ENCODE results near the gene HDAC4. TPM values are rescaled to one million over a fixed set of nuclear protein-coding genes. Genes with fewer than 3 reads are reported as not detected.
A peak's percentile ranks its signal among the peaks of the same experiment; 100 is the strongest.

Gene HDAC4
- total and polyA plus RNA-seq, 2 experiments from 2014 or later: 9.3 to 10.8 TPM

GRCh38 chr2:239285071-239285931, 115.5 kb downstream of the HDAC4 start:
- H3K36me3 ChIP-seq (replicated peaks; ENCODE audit: insufficient read depth, low read depth): no peaks in the 10 kb centered on the region
- TF ChIP-seq CTCF (IDR thresholded peaks at IDR 0.05; ENCODE audit: poor library complexity): no peak
- TF ChIP-seq EZH2 (IDR thresholded peaks at IDR 0.05; ENCODE audit: borderline replicate concordance): no peak
- no peak for TF ChIP-seq EZH2phosphoT487 (IDR thresholded peaks at IDR 0.05; ENCODE audit: low read depth, severe bottlenecking, unreplicated experiment)
- peak overlapping the region; percentile 46 for H3K4me2 ChIP-seq
- WGBS (ENCODE audit: low lambda C conversion rate, missing lambda C conversion rate): 70% methylated on average over 21 of the region's 26 CpGs
- no peaks in the 10 kb centered on the region for H3K9me3 ChIP-seq (ENCODE audit: low read depth)
- H3K4me1 ChIP-seq (ENCODE audit: insufficient read depth): peaks cover 44% of the 10 kb centered on the region
- H4K20me1 ChIP-seq (ENCODE audit: insufficient read depth, poor library complexity, severe bottlenecking): no peaks in the 10 kb centered on the region
- H3K79me2 ChIP-seq: peaks cover 64% of the 10 kb centered on the region
- no peak for DNase-seq (ENCODE audit: low spot score)
- H3K27me3 ChIP-seq: no peaks in the 10 kb centered on the region
- H3K4me3 ChIP-seq: no peak overlapping the region
- H3K9me2 ChIP-seq (replicated peaks; ENCODE audit: insufficient read depth): no peaks in the 10 kb centered on the region
- H3K27ac ChIP-seq: peak overlapping the region; percentile 51
- H2AFZ ChIP-seq: no peak overlapping the region

GRCh38 chr2:239283961-239284795, 116.6 kb downstream of the HDAC4 start:
- peaks cover 38% of the 10 kb centered on the region for H3K4me1 ChIP-seq (ENCODE audit: insufficient read depth)
- no peaks in the 10 kb centered on the region for H3K9me2 ChIP-seq (replicated peaks; ENCODE audit: insufficient read depth)
- no peaks in the 10 kb centered on the region for H3K27me3 ChIP-seq
- 92% methylated on average over 27 of the region's 31 CpGs for WGBS (ENCODE audit: low lambda C conversion rate, missing lambda C conversion rate)
- TF ChIP-seq CTCF (IDR thresholded peaks at IDR 0.05; ENCODE audit: poor library complexity) (no peak), EZH2phosphoT487 (IDR thresholded peaks at IDR 0.05; ENCODE audit: low read depth, severe bottlenecking, unreplicated experiment) (no peak), EZH2 (IDR thresholded peaks at IDR 0.05; ENCODE audit: borderline replicate concordance) (no peak)
- no peaks in the 10 kb centered on the region for H4K20me1 ChIP-seq (ENCODE audit: insufficient read depth, poor library complexity, severe bottlenecking)
- H3K4me2 ChIP-seq: no peak overlapping the region
- H3K79me2 ChIP-seq: peaks cover 56% of the 10 kb centered on the region
- no peak overlapping the region for H3K27ac ChIP-seq
- no peak for DNase-seq (ENCODE audit: low spot score)
- no peak overlapping the region for H2AFZ ChIP-seq
- no peaks in the 10 kb centered on the region for H3K9me3 ChIP-seq (ENCODE audit: low read depth)
- H3K4me3 ChIP-seq: no peak overlapping the region
- H3K36me3 ChIP-seq (replicated peaks; ENCODE audit: insufficient read depth, low read depth): no peaks in the 10 kb centered on the region

GRCh38 chr2:239283288-239283945, 117.4 kb downstream of the HDAC4 start:
- H3K9me3 ChIP-seq (ENCODE audit: low read depth): no peaks in the 10 kb centered on the region
- no peak overlapping the region for H3K4me3 ChIP-seq
- no peaks in the 10 kb centered on the region for H4K20me1 ChIP-seq (ENCODE audit: insufficient read depth, poor library complexity, severe bottlenecking)
- peaks cover 59% of the 10 kb centered on the region for H3K79me2 ChIP-seq
- no peak overlapping the region for H2AFZ ChIP-seq
- no peaks in the 10 kb centered on the region for H3K9me2 ChIP-seq (replicated peaks; ENCODE audit: insufficient read depth)
- no peak overlapping the region for H3K4me2 ChIP-seq
- no peaks in the 10 kb centered on the region for H3K27me3 ChIP-seq
- DNase-seq (ENCODE audit: low spot score): no peak
- no peak overlapping the region for H3K27ac ChIP-seq
- H3K4me1 ChIP-seq (ENCODE audit: insufficient read depth): peaks cover 30% of the 10 kb centered on the region
- no peaks in the 10 kb centered on the region for H3K36me3 ChIP-seq (replicated peaks; ENCODE audit: insufficient read depth, low read depth)
- 98% methylated on average over 29 of the region's 29 CpGs for WGBS (ENCODE audit: low lambda C conversion rate, missing lambda C conversion rate)
- TF ChIP-seq CTCF (IDR thresholded peaks at IDR 0.05; ENCODE audit: poor library complexity): no peak
- TF ChIP-seq EZH2phosphoT487 (IDR thresholded peaks at IDR 0.05; ENCODE audit: low read depth, severe bottlenecking, unreplicated experiment): no peak
- TF ChIP-seq EZH2 (IDR thresholded peaks at IDR 0.05; ENCODE audit: borderline replicate concordance): no peak
